NB4 (cell line): ENCODE measurements around the gene ST8SIA2.
"Not testable (repeated sequence)": the region's sequence is repeated elsewhere in the genome, so short reads cannot be mapped to it uniquely, and the experiment has no call there.

Experiments
- DNase-seq: peaks from one replicate; pipeline ENCODE4 v3.0.0; 2010; ENCODE audit warnings: low read depth
- H3K4me3 ChIP-seq: one replicate; pipeline ENCODE4 v1.5.1; 2011; ENCODE audit warnings: mild to moderate bottlenecking, low read depth, low read length, moderate library complexity
- MYC ChIP-seq: IDR thresholded peaks from 2 replicates; pipeline ENCODE4 v1.6.1; 2011; ENCODE audit warnings: low read depth, low read length
- POLR2A ChIP-seq: IDR thresholded peaks from 2 replicates; pipeline ENCODE4 v1.6.1; 2011; ENCODE audit warnings: mild to moderate bottlenecking; ENCODE audit not compliant: insufficient read length; ENCODE audit errors: extremely low read depth
- TF ChIP-seq, protein P1 (sequence below): IDR thresholded peaks from 2 replicates; pipeline ENCODE4 v1.6.1; 2011; ENCODE audit warnings: low read depth, low read length
- TF ChIP-seq, protein P2 (sequence below): IDR thresholded peaks from one replicate; pipeline ENCODE4 v1.5.1; 2012; ENCODE audit warnings: low read depth, low read length

ST8SIA2 gene

GRCh38 chr15:92463826-92464225 lies 70.1 kb downstream of the ST8SIA2 start:
- TF ChIP-seq, protein P1, sequence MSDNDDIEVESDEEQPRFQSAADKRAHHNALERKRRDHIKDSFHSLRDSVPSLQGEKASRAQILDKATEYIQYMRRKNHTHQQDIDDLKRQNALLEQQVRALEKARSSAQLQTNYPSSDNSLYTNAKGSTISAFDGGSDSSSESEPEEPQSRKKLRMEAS: no peak
- no peak for TF ChIP-seq POLR2A
- no peak for DNase-seq

GRCh38 chr15:92466834-92467233 lies 73.2 kb downstream of the ST8SIA2 start:
- no peak for DNase-seq
- TF ChIP-seq POLR2A: no peak
- TF ChIP-seq, protein P2, sequence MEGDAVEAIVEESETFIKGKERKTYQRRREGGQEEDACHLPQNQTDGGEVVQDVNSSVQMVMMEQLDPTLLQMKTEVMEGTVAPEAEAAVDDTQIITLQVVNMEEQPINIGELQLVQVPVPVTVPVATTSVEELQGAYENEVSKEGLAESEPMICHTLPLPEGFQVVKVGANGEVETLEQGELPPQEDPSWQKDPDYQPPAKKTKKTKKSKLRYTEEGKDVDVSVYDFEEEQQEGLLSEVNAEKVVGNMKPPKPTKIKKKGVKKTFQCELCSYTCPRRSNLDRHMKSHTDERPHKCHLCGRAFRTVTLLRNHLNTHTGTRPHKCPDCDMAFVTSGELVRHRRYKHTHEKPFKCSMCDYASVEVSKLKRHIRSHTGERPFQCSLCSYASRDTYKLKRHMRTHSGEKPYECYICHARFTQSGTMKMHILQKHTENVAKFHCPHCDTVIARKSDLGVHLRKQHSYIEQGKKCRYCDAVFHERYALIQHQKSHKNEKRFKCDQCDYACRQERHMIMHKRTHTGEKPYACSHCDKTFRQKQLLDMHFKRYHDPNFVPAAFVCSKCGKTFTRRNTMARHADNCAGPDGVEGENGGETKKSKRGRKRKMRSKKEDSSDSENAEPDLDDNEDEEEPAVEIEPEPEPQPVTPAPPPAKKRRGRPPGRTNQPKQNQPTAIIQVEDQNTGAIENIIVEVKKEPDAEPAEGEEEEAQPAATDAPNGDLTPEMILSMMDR: no peak
- no peak for TF ChIP-seq MYC
- TF ChIP-seq, protein P1: no peak
- no peak overlapping the region for H3K4me3 ChIP-seq

More at GRCh38 chr15:92463826-92464225, 70.1 kb downstream of the ST8SIA2 start:
- no peak overlapping the region for H3K4me3 ChIP-seq

GRCh38 chr15:92467245-92467644 lies 73.6 kb downstream of the ST8SIA2 start:
- no peak for DNase-seq
- H3K4me3 ChIP-seq: no peak overlapping the region
- TF ChIP-seq POLR2A (no peak), MYC (no peak)
- TF ChIP-seq, protein P1: no peak

GRCh38 chr15:92468991-92469390 lies 75.3 kb downstream of the ST8SIA2 start:
- TF ChIP-seq POLR2A: no peak
- TF ChIP-seq MYC: no peak
- TF ChIP-seq, protein P2: no peak
- TF ChIP-seq, protein P1: no peak
- DNase-seq: no peak
- no peak overlapping the region for H3K4me3 ChIP-seq

DNA sequence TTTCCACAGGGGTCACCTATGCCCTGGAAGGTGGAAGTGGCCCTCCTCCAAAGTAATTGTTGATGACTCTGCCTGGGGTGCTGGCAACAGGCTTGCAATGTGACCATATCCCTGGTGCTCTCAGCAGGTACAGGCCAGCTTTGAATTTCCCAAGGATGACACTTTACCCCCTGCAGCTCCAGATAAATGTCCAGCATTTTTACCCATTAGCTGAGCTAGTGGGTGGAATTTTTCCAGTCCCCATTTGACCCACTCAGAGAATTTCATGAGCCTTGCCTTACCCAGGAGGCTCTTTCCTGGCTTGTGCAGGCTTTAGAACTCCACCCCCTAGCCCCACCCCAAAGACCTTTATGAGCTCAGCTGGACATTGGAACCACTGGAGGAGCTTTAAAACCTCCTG lies 77.6 kb downstream of the ST8SIA2 start:
- DNase-seq: no peak
- TF ChIP-seq, protein P2: no peak
- TF ChIP-seq, protein P1: no peak
- TF ChIP-seq POLR2A: no peak
- no peak for TF ChIP-seq MYC
- no peak overlapping the region for H3K4me3 ChIP-seq

GRCh38 chr15:92473756-92474155 lies 80.1 kb downstream of the ST8SIA2 start:
- DNase-seq: no peak
- TF ChIP-seq, protein P2: no peak
- TF ChIP-seq MYC: no peak
- no peak for TF ChIP-seq POLR2A
- TF ChIP-seq, protein P1: no peak
- H3K4me3 ChIP-seq: no peak overlapping the region

GRCh38 chr15:92479730-92480129 lies 86.0 kb downstream of the ST8SIA2 start:
- H3K4me3 ChIP-seq, DNase-seq: not testable (repeated sequence)
